Activated naive CD8-positive, alpha-beta T cell treated with anti-CD3 and anti-CD28 coated beads, Interleukin-2, amount 50 U/mL, for 24 hours (primary cell): Measurements from ENCODE around the gene OFD1.

ENCODE experiments used
- ATAC-seq: fragments of 150-1000 bp; cut with Tn5 transposase; one replicate; pipeline ENCODE4 v1.10.0; 2021
- DNase-seq: peaks from one replicate; pipeline ENCODE4 v3.0.0; 2021
- H3K27ac Mint-ChIP-seq: one replicate; pipeline ENCODE4 v1.8.0; 2021; ENCODE audit warnings: mild to moderate bottlenecking, mixed read lengths
- H3K27me3 Mint-ChIP-seq: one replicate; pipeline ENCODE4 v1.8.0; 2021; ENCODE audit warnings: mixed read lengths
- H3K36me3 Mint-ChIP-seq: one replicate; pipeline ENCODE4 v1.8.0; 2021; ENCODE audit warnings: low read depth, mixed read lengths
- H3K4me1 Mint-ChIP-seq: one replicate; pipeline ENCODE4 v1.8.0; 2021; ENCODE audit warnings: mixed read lengths
- H3K4me3 Mint-ChIP-seq: one replicate; pipeline ENCODE4 v1.8.0; 2021; ENCODE audit warnings: mild to moderate bottlenecking, moderate library complexity, mixed read lengths
- H3K9me3 Mint-ChIP-seq: one replicate; pipeline ENCODE4 v1.8.0; 2021; ENCODE audit warnings: mixed read lengths

OFD1 gene

DNA sequence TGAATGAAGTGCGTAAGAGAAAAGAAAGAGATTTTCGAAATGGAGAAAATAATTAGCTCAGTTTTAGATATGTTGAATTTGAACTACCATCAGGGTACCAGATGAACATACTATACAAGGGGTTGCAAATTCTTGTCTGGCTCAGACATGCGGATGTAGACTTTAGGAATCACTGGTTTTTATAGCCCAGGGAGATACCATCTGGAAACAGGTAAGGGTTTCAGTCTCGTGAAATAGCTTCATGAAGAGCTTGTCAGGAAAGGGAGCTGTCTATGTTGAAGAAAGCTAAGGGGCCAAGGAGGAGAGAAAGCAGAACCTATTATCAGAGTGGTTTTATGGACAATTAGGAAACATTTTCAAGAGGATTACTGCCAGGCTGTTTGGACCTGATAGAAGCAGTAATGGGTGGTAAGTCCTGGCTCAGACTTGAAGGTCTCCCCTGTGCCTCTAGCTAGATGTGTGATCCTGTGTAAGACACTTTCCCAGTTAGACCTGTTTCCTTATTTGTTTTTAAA is 38.9 kb upstream of the OFD1 start:
- DNase-seq (no peak), ATAC-seq (no peak)
- H3K4me3 Mint-ChIP-seq = no peak overlapping the region
- peaks cover 75% of the 10 kb centered on the region for H3K4me1 Mint-ChIP-seq
- H3K36me3 Mint-ChIP-seq = peaks cover 27% of the 10 kb centered on the region
- H3K27ac Mint-ChIP-seq = no peak overlapping the region
- no peaks in the 10 kb centered on the region for H3K9me3 Mint-ChIP-seq
- no peaks in the 10 kb centered on the region for H3K27me3 Mint-ChIP-seq

DNA sequence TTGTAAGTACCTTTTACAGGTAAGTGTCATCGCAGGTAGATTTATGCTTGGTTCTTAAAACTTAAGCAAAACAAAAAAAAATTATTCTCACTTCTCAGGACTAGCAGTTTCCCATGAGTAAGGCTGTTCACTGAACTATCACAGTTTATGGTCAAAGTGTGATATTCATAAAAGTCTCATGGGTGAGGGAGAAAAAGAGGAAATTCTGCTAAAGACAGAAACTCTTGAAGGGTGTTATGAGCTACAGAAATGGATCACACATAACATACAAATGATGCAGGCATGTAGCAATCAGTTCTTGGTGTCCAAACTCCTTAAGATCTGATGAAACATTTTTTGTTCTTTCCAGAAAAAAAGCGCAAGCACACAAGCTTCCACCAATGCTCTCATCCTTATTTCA is 37.1 kb upstream of the OFD1 start:
- Mint-ChIP-seq H3K9me3 (no peaks in the 10 kb centered on the region), H3K36me3 (peaks cover 25% of the 10 kb centered on the region), H3K4me1 (peaks cover 75% of the 10 kb centered on the region), H3K4me3 (no peak overlapping the region), H3K27ac (peak overlapping the region; percentile 65), H3K27me3 (no peaks in the 10 kb centered on the region)
- DNase-seq (no peak), ATAC-seq (no peak)

DNA sequence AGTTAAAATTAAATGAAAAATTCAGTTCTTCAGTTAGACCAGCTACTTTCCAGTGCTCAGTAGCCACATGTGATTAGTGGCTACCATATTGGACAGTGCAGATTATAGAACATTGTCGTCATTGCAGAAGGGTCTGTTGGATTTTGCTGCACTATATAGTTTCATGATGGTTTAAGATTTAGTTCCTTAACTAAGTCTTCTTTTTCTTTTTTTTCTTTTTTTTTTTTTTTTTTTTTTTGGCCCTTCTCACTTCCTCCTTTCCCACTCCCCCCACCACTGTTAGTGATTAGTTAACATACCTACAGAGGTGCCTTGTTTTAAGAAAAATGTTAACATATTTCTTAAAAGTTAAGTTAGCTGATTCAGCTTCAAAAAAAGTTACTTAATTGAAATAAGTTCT is 36.6 kb upstream of the OFD1 start:
- H3K4me1 Mint-ChIP-seq = peaks cover 74% of the 10 kb centered on the region
- no peaks in the 10 kb centered on the region for H3K9me3 Mint-ChIP-seq
- H3K27ac Mint-ChIP-seq = no peak overlapping the region
- H3K36me3 Mint-ChIP-seq = peaks cover 22% of the 10 kb centered on the region
- ATAC-seq (no peak), DNase-seq (no peak)
- H3K4me3 Mint-ChIP-seq = no peak overlapping the region
- no peaks in the 10 kb centered on the region for H3K27me3 Mint-ChIP-seq

GRCh38 chrX:13698432-13698831 is 36.1 kb upstream of the OFD1 start:
- no peak overlapping the region for H3K4me3 Mint-ChIP-seq
- ATAC-seq (no peak), DNase-seq (no peak)
- H3K4me1 Mint-ChIP-seq = peaks cover 74% of the 10 kb centered on the region
- no peaks in the 10 kb centered on the region for H3K27me3 Mint-ChIP-seq
- H3K9me3 Mint-ChIP-seq = no peaks in the 10 kb centered on the region
- H3K27ac Mint-ChIP-seq = no peak overlapping the region
- H3K36me3 Mint-ChIP-seq = peaks cover 23% of the 10 kb centered on the region

GRCh38 chrX:13699183-13699826 is 35.2 kb upstream of the OFD1 start:
- ATAC-seq = peak; percentile 57
- H3K27ac Mint-ChIP-seq = no peak overlapping the region
- H3K36me3 Mint-ChIP-seq = peaks cover 31% of the 10 kb centered on the region
- DNase-seq = no peak
- H3K4me1 Mint-ChIP-seq = peaks cover 74% of the 10 kb centered on the region
- H3K4me3 Mint-ChIP-seq = peak overlapping the region; percentile 41
- H3K9me3 Mint-ChIP-seq = no peaks in the 10 kb centered on the region
- H3K27me3 Mint-ChIP-seq = no peaks in the 10 kb centered on the region

DNA sequence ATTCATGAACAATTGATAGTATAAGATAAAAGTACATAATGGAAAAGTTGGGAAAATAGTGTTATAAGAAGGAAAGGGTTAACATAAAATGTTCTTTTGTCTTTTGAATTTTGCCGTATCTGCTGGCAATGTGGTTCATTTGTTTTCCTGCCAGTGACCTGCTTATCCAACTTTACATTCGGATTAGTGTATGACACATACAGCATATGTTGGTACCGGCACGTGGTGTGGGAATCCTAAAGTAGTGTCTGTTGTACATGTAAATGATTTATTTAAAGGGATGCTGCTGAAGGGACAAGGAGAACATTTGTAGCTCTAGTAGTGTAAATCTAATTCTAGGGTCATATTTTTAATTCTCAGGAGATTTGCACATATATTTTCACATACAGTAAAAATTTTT is 34.2 kb upstream of the OFD1 start:
- H3K27ac Mint-ChIP-seq = no peak overlapping the region
- peaks cover 28% of the 10 kb centered on the region for H3K36me3 Mint-ChIP-seq
- H3K27me3 Mint-ChIP-seq = no peaks in the 10 kb centered on the region
- peaks cover 66% of the 10 kb centered on the region for H3K4me1 Mint-ChIP-seq
- no peak for DNase-seq
- no peak overlapping the region for H3K4me3 Mint-ChIP-seq
- ATAC-seq = no peak
- no peaks in the 10 kb centered on the region for H3K9me3 Mint-ChIP-seq

GRCh38 chrX:13702111-13702789 is 32.3 kb upstream of the OFD1 start:
- Mint-ChIP-seq H3K27me3 (no peaks in the 10 kb centered on the region), H3K9me3 (no peaks in the 10 kb centered on the region), H3K36me3 (peaks cover 28% of the 10 kb centered on the region), H3K4me3 (no peak overlapping the region), H3K27ac (no peak overlapping the region), H3K4me1 (peaks cover 51% of the 10 kb centered on the region)
- DNase-seq (no peak), ATAC-seq (no peak)

GRCh38 chrX:13703135-13703534 is 31.4 kb upstream of the OFD1 start:
- peaks cover 27% of the 10 kb centered on the region for H3K36me3 Mint-ChIP-seq
- H3K27ac Mint-ChIP-seq = peak overlapping the region; percentile 74
- H3K9me3 Mint-ChIP-seq = no peaks in the 10 kb centered on the region
- no peak for ATAC-seq
- no peak overlapping the region for H3K4me3 Mint-ChIP-seq
- peaks cover 45% of the 10 kb centered on the region for H3K4me1 Mint-ChIP-seq
- DNase-seq = no peak
- H3K27me3 Mint-ChIP-seq = no peaks in the 10 kb centered on the region

- peaks cover 27% of the 10 kb centered on the region for H3K36me3 Mint-ChIP-seq
- H3K4me1 Mint-ChIP-seq = peaks cover 45% of the 10 kb centered on the region
- no peaks in the 10 kb centered on the region for H3K9me3 Mint-ChIP-seq
- no peak overlapping the region for H3K4me3 Mint-ChIP-seq
- peak overlapping the region; percentile 74 for H3K27ac Mint-ChIP-seq
- H3K27me3 Mint-ChIP-seq = no peaks in the 10 kb centered on the region
- ATAC-seq (no peak), DNase-seq (no peak)
These were observed 31.0 kb upstream of the OFD1 start for GRCh38 chrX:13703589-13703988.

GRCh38 chrX:13711141-13711540 is 23.4 kb upstream of the OFD1 start:
- Mint-ChIP-seq H3K27ac (peak overlapping the region; percentile 52), H3K36me3 (peaks cover 30% of the 10 kb centered on the region)

GRCh38 chrX:13716455-13716854 is 18.1 kb upstream of the OFD1 start:
- ATAC-seq (no peak), DNase-seq (no peak)
- no peak overlapping the region for H3K4me3 Mint-ChIP-seq
- no peaks in the 10 kb centered on the region for H3K27me3 Mint-ChIP-seq
- peaks cover 25% of the 10 kb centered on the region for H3K4me1 Mint-ChIP-seq
- no peaks in the 10 kb centered on the region for H3K9me3 Mint-ChIP-seq
- H3K36me3 Mint-ChIP-seq = peaks cover 43% of the 10 kb centered on the region
- H3K27ac Mint-ChIP-seq = peak overlapping the region; percentile 31

More at GRCh38 chrX:13711141-13711540, 23.4 kb upstream of the OFD1 start:
- ATAC-seq = no peak
- Mint-ChIP-seq H3K4me3 (no peak overlapping the region), H3K27me3 (no peaks in the 10 kb centered on the region), H3K9me3 (no peaks in the 10 kb centered on the region), H3K4me1 (peaks cover 11% of the 10 kb centered on the region)
- DNase-seq = no peak

- peaks cover 39% of the 10 kb centered on the region for H3K36me3 Mint-ChIP-seq
- H3K9me3 Mint-ChIP-seq = no peaks in the 10 kb centered on the region
- no peak overlapping the region for H3K4me3 Mint-ChIP-seq
- DNase-seq (no peak), ATAC-seq (no peak)
- peaks cover 26% of the 10 kb centered on the region for H3K4me1 Mint-ChIP-seq
- H3K27ac Mint-ChIP-seq = no peak overlapping the region
- H3K27me3 Mint-ChIP-seq = no peaks in the 10 kb centered on the region
These were observed 17.6 kb upstream of the OFD1 start for GRCh38 chrX:13716905-13717304.

DNA sequence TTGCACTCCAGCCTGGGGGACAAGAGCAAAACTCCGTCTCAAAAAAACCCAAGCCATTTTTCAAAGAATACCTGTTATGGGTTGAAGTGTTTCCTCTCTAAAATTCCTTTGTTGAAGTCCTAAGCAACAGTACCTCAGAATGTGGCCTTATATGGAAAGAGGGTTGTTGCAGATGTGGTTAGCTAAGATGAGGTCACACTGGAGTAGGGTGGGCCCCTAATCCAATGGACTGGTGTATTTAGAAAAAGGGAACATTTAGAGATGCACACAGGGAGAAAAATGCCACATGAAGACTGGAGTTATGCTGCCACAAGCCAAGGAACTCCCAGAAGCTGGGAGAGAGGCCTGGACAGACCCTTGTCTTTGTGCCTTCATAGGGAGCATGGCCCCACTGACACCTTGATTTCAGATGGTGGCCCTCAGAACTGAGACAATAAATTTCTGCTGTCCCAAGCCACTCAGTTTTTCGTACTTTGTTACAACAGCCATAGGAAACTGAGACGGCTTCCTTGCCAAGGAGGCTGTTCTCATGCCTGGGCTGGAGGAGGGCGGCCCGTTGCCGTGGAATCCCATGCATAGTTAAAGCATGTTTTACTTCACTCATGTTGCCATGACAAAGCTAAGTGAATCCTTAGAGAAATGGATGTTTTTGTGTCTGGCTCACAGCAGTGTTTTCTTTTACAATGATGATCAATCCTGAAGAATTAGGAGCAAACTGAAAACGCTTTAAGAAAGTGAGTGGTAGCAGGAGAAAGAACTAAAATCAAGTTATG is 16.7 kb upstream of the OFD1 start:
- H3K4me3 Mint-ChIP-seq = no peak overlapping the region
- H3K27ac Mint-ChIP-seq = peak overlapping the region; percentile 15
- DNase-seq = no peak
- H3K27me3 Mint-ChIP-seq = no peaks in the 10 kb centered on the region
- peaks cover 42% of the 10 kb centered on the region for H3K36me3 Mint-ChIP-seq
- ATAC-seq = no peak
- peaks cover 31% of the 10 kb centered on the region for H3K4me1 Mint-ChIP-seq
- H3K9me3 Mint-ChIP-seq = no peaks in the 10 kb centered on the region

GRCh38 chrX:13719192-13719856 is 15.2 kb upstream of the OFD1 start:
- no peak for DNase-seq
- Mint-ChIP-seq H3K9me3 (no peaks in the 10 kb centered on the region), H3K27me3 (no peaks in the 10 kb centered on the region), H3K36me3 (peaks cover 51% of the 10 kb centered on the region), H3K27ac (no peak overlapping the region), H3K4me1 (peaks cover 39% of the 10 kb centered on the region), H3K4me3 (no peak overlapping the region)
- no peak for ATAC-seq
